Central memory CD8-positive, alpha-beta T cell (primary cell): Measurements from ENCODE around the gene BRSK2.
"Not testable (repeated sequence)": the region's sequence is repeated elsewhere in the genome, so short reads cannot be mapped to it uniquely, and the experiment has no call there.

Source experiments
- ATAC-seq: fragments of 150-1000 bp; cut with Tn5 transposase; replicated peaks from 2 replicates; pipeline ENCODE4 v1.10.0; 2022; ENCODE audit warnings: mild to moderate bottlenecking, moderate FRiP score, moderate number of reproducible peaks; ENCODE audit not compliant: poor library complexity, severe bottlenecking; ENCODE audit errors: extremely low read depth
- DNase-seq, 2 donors: peaks; one replicate each; pipeline ENCODE4 v3.0.0; 2021; ENCODE audit warnings: low spot score in 2 of 2
- H3K27ac Mint-ChIP-seq: one replicate; pipeline ENCODE4 v1.8.0; 2022; ENCODE audit warnings: low read depth, mild to moderate bottlenecking, moderate library complexity, mixed read lengths
- H3K27me3 Mint-ChIP-seq: one replicate; pipeline ENCODE4 v1.8.0; 2022; ENCODE audit warnings: mixed read lengths
- H3K36me3 Mint-ChIP-seq: one replicate; pipeline ENCODE4 v1.8.0; 2022; ENCODE audit warnings: mild to moderate bottlenecking, moderate library complexity, mixed read lengths; ENCODE audit not compliant: insufficient read depth
- H3K4me1 Mint-ChIP-seq: one replicate; pipeline ENCODE4 v1.8.0; 2022; ENCODE audit warnings: mixed read lengths
- H3K4me3 Mint-ChIP-seq: one replicate; pipeline ENCODE4 v1.8.0; 2022; ENCODE audit warnings: mild to moderate bottlenecking, moderate library complexity, mixed read lengths
- H3K9me3 Mint-ChIP-seq: one replicate; pipeline ENCODE4 v1.8.0; 2022; ENCODE audit warnings: mixed read lengths

The BRSK2 gene

GRCh38 chr11:1389932-1390568 is at the start of gene BRSK2:
Gene BRSK2 (plus strand): TSS chr11:1389934. CDS start chr11:1390285, 351 bp downstream.
- Mint-ChIP-seq H3K36me3 (peaks cover 3% of the 10 kb centered on the region), H3K9me3 (no peaks in the 10 kb centered on the region), H3K4me1 (peaks cover 8% of the 10 kb centered on the region), H3K27me3 (peaks cover 31% of the 10 kb centered on the region), H3K27ac (no peak within 1 kb of the TSS), H3K4me3 (peak within 1 kb of the TSS; percentile 67)
- no peak for ATAC-seq
- no peak for DNase-seq

GRCh38 chr11:1340111-1340510 is 49.6 kb upstream of the BRSK2 start:
- DNase-seq = peak in 1 of 2 donors; percentile 11
- Mint-ChIP-seq H3K4me1 (peaks cover 18% of the 10 kb centered on the region), H3K36me3 (peaks cover 12% of the 10 kb centered on the region), H3K27ac (no peak overlapping the region), H3K9me3 (peaks cover 11% of the 10 kb centered on the region), H3K4me3 (no peak overlapping the region), H3K27me3 (no peaks in the 10 kb centered on the region)
- no peak for ATAC-seq

- not testable (repeated sequence) for H3K4me3 Mint-ChIP-seq, H3K4me1 Mint-ChIP-seq, H3K36me3 Mint-ChIP-seq, H3K27me3 Mint-ChIP-seq, ATAC-seq, H3K27ac Mint-ChIP-seq, DNase-seq
- H3K9me3 Mint-ChIP-seq = peaks cover 11% of the 10 kb centered on the region
Observed at GRCh38 chr11:1341226-1341625, 48.5 kb upstream of the BRSK2 start.

- no peak for DNase-seq
- H3K4me3 Mint-ChIP-seq = no peak overlapping the region
Observed at GRCh38 chr11:1341928-1342524, 47.7 kb upstream of the BRSK2 start.

GRCh38 chr11:1342946-1343345 is 46.8 kb upstream of the BRSK2 start:
- Mint-ChIP-seq H3K36me3 (peaks cover 5% of the 10 kb centered on the region), H3K27me3 (no peaks in the 10 kb centered on the region), H3K4me3 (no peak overlapping the region), H3K27ac (no peak overlapping the region), H3K9me3 (peaks cover 7% of the 10 kb centered on the region), H3K4me1 (peaks cover 5% of the 10 kb centered on the region)
- ATAC-seq (no peak), DNase-seq (no peak)

More at GRCh38 chr11:1341928-1342524, 47.7 kb upstream of the BRSK2 start:
- H3K36me3 Mint-ChIP-seq = peaks cover 8% of the 10 kb centered on the region
- ATAC-seq = no peak
- H3K27me3 Mint-ChIP-seq = no peaks in the 10 kb centered on the region
- H3K27ac Mint-ChIP-seq = no peak overlapping the region
- peaks cover 11% of the 10 kb centered on the region for H3K9me3 Mint-ChIP-seq
- peaks cover 10% of the 10 kb centered on the region for H3K4me1 Mint-ChIP-seq

GRCh38 chr11:1343391-1344055 is 46.2 kb upstream of the BRSK2 start:
- H3K4me3 Mint-ChIP-seq = no peak overlapping the region
- no peak for DNase-seq
- H3K36me3 Mint-ChIP-seq = no peaks in the 10 kb centered on the region
- no peaks in the 10 kb centered on the region for H3K4me1 Mint-ChIP-seq
- no peaks in the 10 kb centered on the region for H3K27me3 Mint-ChIP-seq
- H3K27ac Mint-ChIP-seq = no peak overlapping the region
- H3K9me3 Mint-ChIP-seq = peaks cover under 1% of the 10 kb centered on the region
- ATAC-seq = no peak

- no peak for ATAC-seq
- Mint-ChIP-seq H3K27ac (no peak overlapping the region), H3K4me3 (no peak overlapping the region), H3K9me3 (no peaks in the 10 kb centered on the region), H3K36me3 (no peaks in the 10 kb centered on the region), H3K4me1 (no peaks in the 10 kb centered on the region), H3K27me3 (no peaks in the 10 kb centered on the region)
- no peak for DNase-seq
Observed at GRCh38 chr11:1344056-1344635, 45.6 kb upstream of the BRSK2 start.

GRCh38 chr11:1345737-1346513 is 43.8 kb upstream of the BRSK2 start:
- H3K27me3 Mint-ChIP-seq = no peaks in the 10 kb centered on the region
- no peak overlapping the region for H3K4me3 Mint-ChIP-seq
- peak overlapping the region; percentile 8 for H3K27ac Mint-ChIP-seq
- peak in 1 of 2 donors; percentile 7 for DNase-seq
- H3K4me1 Mint-ChIP-seq = no peaks in the 10 kb centered on the region
- H3K36me3 Mint-ChIP-seq = no peaks in the 10 kb centered on the region
- H3K9me3 Mint-ChIP-seq = no peaks in the 10 kb centered on the region
- ATAC-seq = no peak

- Mint-ChIP-seq H3K4me3 (no peak overlapping the region), H3K9me3 (no peaks in the 10 kb centered on the region), H3K36me3 (no peaks in the 10 kb centered on the region), H3K27me3 (no peaks in the 10 kb centered on the region), H3K4me1 (no peaks in the 10 kb centered on the region), H3K27ac (no peak overlapping the region)
- DNase-seq (no peak), ATAC-seq (no peak)
Observed at GRCh38 chr11:1346669-1347390, 42.9 kb upstream of the BRSK2 start.

GRCh38 chr11:1347411-1347999 is 42.2 kb upstream of the BRSK2 start:
- not testable (repeated sequence) for ATAC-seq, H3K36me3 Mint-ChIP-seq, H3K4me1 Mint-ChIP-seq, H3K27ac Mint-ChIP-seq, H3K27me3 Mint-ChIP-seq, H3K4me3 Mint-ChIP-seq, DNase-seq, H3K9me3 Mint-ChIP-seq

GRCh38 chr11:1348146-1348795 is 41.5 kb upstream of the BRSK2 start:
- ATAC-seq = no peak
- Mint-ChIP-seq H3K9me3 (no peaks in the 10 kb centered on the region), H3K36me3 (no peaks in the 10 kb centered on the region), H3K27ac (no peak overlapping the region), H3K4me1 (no peaks in the 10 kb centered on the region), H3K27me3 (peaks cover 2% of the 10 kb centered on the region), H3K4me3 (no peak overlapping the region)
- no peak for DNase-seq
